HEK293 (cell line): Measurements from ENCODE around the gene PLGRKT.
"Not testable (repeated sequence)": the region's sequence is repeated elsewhere in the genome, so short reads cannot be mapped to it uniquely, and the experiment has no call there.

ENCODE experiments used
- CTCF ChIA-PET: fragments of 350-600 bp; formaldehyde crosslinking; extraction: SDS; loops from one replicate; lab custom pipeline; 2021; ENCODE audit warnings: antibody characterized with exemption; lab: Yijun Ruan, JAX
- POLR2A ChIA-PET: fragments of 300-600 bp; formaldehyde crosslinking; extraction: SDS; loops from one replicate; lab custom pipeline; 2020; ENCODE audit warnings: antibody characterized with exemption, inconsistent platforms; lab: Yijun Ruan, JAX
- H3K27ac ChIP-seq: fragments of 200-500 bp; sonication (Bioruptor generic); 2 replicates; pipeline ENCODE4 v1.5.1; 2014; ENCODE audit warnings: low read depth, low read length, control low read depth, inconsistent platforms; ENCODE audit errors: extremely low read depth
- H3K36me3 ChIP-seq, 2 experiments: fragments of 200-500 bp in 1 of 2; sonication (Bioruptor generic) in 1 of 2; 1 replicate in 1 of 2; 2 replicates in 1 of 2; pipeline ENCODE4 v1.5.1; 2014 to 2017; ENCODE audit warnings: inconsistent platforms in 2 of 2, low read length in 2 of 2; ENCODE audit not compliant: control insufficient read depth in 2 of 2, insufficient read depth in 1 of 2
- H3K4me1 ChIP-seq: fragments of 200-500 bp; sonication (Bioruptor generic); 2 replicates; pipeline ENCODE4 v1.5.1; 2014; ENCODE audit warnings: mild to moderate bottlenecking, low read length, inconsistent platforms; ENCODE audit not compliant: control insufficient read depth, insufficient read depth
- H3K4me3 ChIP-seq: 2 replicates; pipeline ENCODE4 v1.5.1; 2011; ENCODE audit warnings: low read depth, mild to moderate bottlenecking, control low read depth, low read length, moderate library complexity
- H3K9me3 ChIP-seq: fragments of 200-500 bp; sonication (Bioruptor generic); 2 replicates; pipeline ENCODE4 v1.5.1; 2014; ENCODE audit warnings: low read depth, low read length, inconsistent platforms; ENCODE audit not compliant: control insufficient read depth, insufficient read depth
- MYNN ChIP-seq: fragments of 450-650 bp; formaldehyde crosslinking; IDR thresholded peaks from 2 replicates; pipeline ENCODE4 v1.5.1; 2016; ENCODE audit warnings: missing biosample characterization, missing genetic modification characterization, borderline replicate concordance
- SETDB1 ChIP-seq: IDR thresholded peaks from one replicate; pipeline ENCODE4 v1.6.1; 2017; ENCODE audit warnings: mild to moderate bottlenecking, low read length, moderate library complexity, mixed read lengths; ENCODE audit not compliant: insufficient read length
- SP3 ChIP-seq: fragments of 450-650 bp; formaldehyde crosslinking; IDR thresholded peaks from 2 replicates; pipeline ENCODE4 v1.5.1; 2016; ENCODE audit warnings: missing biosample characterization, missing genetic modification characterization
- TCF7L2 ChIP-seq: IDR thresholded peaks from 2 replicates; pipeline ENCODE4 v1.6.1; 2011; ENCODE audit warnings: low read depth, mild to moderate bottlenecking, inconsistent platforms, low read length, moderate library complexity, borderline replicate concordance
- ZBTB7A ChIP-seq: fragments of 450-650 bp; formaldehyde crosslinking; IDR thresholded peaks from 2 replicates; pipeline ENCODE4 v1.5.1; 2016; ENCODE audit warnings: low read depth, missing biosample characterization, missing genetic modification characterization
- ZNF10 ChIP-seq: fragments of 450-650 bp; formaldehyde crosslinking; IDR thresholded peaks from 2 replicates; pipeline ENCODE4 v1.5.1; 2017; ENCODE audit warnings: missing biosample characterization, missing genetic modification characterization
- ZNF146 ChIP-seq: fragments of 450-650 bp; formaldehyde crosslinking; IDR thresholded peaks from 2 replicates; pipeline ENCODE4 v1.5.1; 2016; ENCODE audit warnings: missing biosample characterization, missing genetic modification characterization
- ZNF175 ChIP-seq: fragments of 450-650 bp; formaldehyde crosslinking; IDR thresholded peaks from 2 replicates; pipeline ENCODE4 v1.5.1; 2016; ENCODE audit warnings: missing biosample characterization, missing genetic modification characterization
- ZNF280D ChIP-seq: fragments of 450-650 bp; formaldehyde crosslinking; IDR thresholded peaks from 2 replicates; pipeline ENCODE4 v1.5.1; 2016; ENCODE audit warnings: missing biosample characterization, missing genetic modification characterization
- ZNF791 ChIP-seq: fragments of 450-650 bp; formaldehyde crosslinking; IDR thresholded peaks from 2 replicates; pipeline ENCODE4 v1.5.1; 2016; ENCODE audit warnings: missing biosample characterization, missing genetic modification characterization
- TF ChIP-seq, protein P1 (sequence below): fragments of 450-650 bp; formaldehyde crosslinking; IDR thresholded peaks from 2 replicates; pipeline ENCODE4 v1.5.1; 2017; ENCODE audit warnings: missing biosample characterization, missing genetic modification characterization
- TF ChIP-seq, protein P2 (sequence below): fragments of 450-650 bp; formaldehyde crosslinking; IDR thresholded peaks from 2 replicates; pipeline ENCODE4 v1.5.1; 2017; ENCODE audit warnings: missing biosample characterization, missing genetic modification characterization
- TF ChIP-seq, protein P3 (sequence below): fragments of 450-650 bp; formaldehyde crosslinking; IDR thresholded peaks from 2 replicates; pipeline ENCODE4 v1.5.1; 2016; ENCODE audit warnings: missing biosample characterization, missing genetic modification characterization, low read depth
- TF ChIP-seq, protein P4 (sequence below): fragments of 450-650 bp; formaldehyde crosslinking; conservative IDR thresholded peaks from 2 replicates; pipeline ENCODE4 v1.5.1; 2016; ENCODE audit warnings: low read depth, missing biosample characterization, missing genetic modification characterization

The PLGRKT gene

GRCh38 chr9:5316406-5316805, 121.3 kb downstream of the PLGRKT start:
- H3K36me3 ChIP-seq, H3K27ac ChIP-seq, POLR2A ChIA-PET, CTCF ChIA-PET, H3K4me3 ChIP-seq, H3K9me3 ChIP-seq, H3K4me1 ChIP-seq: not testable (repeated sequence)
- TF ChIP-seq ZNF146 (tag by site-specific recombination) (peak; percentile 83), ZNF280D (tag by site-specific recombination) (0 out of 2 replicates have a peak, but pooled peaks have one; percentile 78)

DNA sequence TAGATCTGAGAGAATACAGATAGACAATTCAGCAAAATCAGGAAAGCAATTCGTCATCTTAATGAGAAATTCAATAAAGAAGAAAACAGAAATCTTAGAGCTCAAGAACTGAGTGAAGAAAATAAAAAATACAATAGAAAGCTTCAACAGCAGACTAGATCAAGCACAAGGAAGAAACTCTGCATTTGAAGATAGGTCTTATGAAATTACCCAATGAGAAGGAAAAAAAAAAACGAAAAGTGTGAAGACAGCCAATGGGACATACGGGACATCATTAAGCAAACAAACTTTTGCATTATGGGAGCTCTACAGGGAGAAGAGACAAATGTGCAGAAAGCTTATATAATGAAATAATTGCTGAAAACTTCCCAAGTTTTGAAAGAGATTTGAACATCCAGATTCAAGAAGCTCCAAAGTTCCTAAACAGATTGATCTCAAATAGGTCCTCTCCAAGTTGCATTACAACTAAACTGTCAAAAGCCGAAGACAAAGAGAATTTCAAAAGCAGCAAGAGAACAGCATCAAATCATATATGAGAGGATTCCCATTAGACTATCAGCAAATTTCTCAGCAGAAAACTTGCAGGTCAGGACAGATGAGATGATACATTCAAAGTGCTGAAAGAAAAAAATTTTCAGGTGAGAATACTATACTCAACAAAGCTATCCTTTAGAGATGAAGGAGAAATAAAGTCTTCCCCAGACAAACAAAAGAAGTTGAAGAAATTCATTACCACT, 122.4 kb downstream of the PLGRKT start:
- no peak for TF ChIP-seq ZNF10 (tag by site-specific recombination)
- TF ChIP-seq, protein P1, sequence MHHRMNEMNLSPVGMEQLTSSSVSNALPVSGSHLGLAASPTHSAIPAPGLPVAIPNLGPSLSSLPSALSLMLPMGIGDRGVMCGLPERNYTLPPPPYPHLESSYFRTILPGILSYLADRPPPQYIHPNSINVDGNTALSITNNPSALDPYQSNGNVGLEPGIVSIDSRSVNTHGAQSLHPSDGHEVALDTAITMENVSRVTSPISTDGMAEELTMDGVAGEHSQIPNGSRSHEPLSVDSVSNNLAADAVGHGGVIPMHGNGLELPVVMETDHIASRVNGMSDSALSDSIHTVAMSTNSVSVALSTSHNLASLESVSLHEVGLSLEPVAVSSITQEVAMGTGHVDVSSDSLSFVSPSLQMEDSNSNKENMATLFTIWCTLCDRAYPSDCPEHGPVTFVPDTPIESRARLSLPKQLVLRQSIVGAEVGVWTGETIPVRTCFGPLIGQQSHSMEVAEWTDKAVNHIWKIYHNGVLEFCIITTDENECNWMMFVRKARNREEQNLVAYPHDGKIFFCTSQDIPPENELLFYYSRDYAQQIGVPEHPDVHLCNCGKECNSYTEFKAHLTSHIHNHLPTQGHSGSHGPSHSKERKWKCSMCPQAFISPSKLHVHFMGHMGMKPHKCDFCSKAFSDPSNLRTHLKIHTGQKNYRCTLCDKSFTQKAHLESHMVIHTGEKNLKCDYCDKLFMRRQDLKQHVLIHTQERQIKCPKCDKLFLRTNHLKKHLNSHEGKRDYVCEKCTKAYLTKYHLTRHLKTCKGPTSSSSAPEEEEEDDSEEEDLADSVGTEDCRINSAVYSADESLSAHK (tag by site-specific recombination): no peak
- no peak for TF ChIP-seq MYNN (tag by site-specific recombination)
- no peak for TF ChIP-seq ZNF175 (tag by site-specific recombination)
- TF ChIP-seq TCF7L2: no peak
- TF ChIP-seq SP3 (tag by site-specific recombination): no peak
- peak; percentile 79; the same call in 1 of the 2 replicates for TF ChIP-seq ZNF791 (tag by site-specific recombination)
- no peak for TF ChIP-seq ZBTB7A (tag by site-specific recombination)
- TF ChIP-seq, protein P2, sequence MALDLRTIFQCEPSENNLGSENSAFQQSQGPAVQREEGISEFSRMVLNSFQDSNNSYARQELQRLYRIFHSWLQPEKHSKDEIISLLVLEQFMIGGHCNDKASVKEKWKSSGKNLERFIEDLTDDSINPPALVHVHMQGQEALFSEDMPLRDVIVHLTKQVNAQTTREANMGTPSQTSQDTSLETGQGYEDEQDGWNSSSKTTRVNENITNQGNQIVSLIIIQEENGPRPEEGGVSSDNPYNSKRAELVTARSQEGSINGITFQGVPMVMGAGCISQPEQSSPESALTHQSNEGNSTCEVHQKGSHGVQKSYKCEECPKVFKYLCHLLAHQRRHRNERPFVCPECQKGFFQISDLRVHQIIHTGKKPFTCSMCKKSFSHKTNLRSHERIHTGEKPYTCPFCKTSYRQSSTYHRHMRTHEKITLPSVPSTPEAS (tag by site-specific recombination): no peak
- TF ChIP-seq, protein P3, sequence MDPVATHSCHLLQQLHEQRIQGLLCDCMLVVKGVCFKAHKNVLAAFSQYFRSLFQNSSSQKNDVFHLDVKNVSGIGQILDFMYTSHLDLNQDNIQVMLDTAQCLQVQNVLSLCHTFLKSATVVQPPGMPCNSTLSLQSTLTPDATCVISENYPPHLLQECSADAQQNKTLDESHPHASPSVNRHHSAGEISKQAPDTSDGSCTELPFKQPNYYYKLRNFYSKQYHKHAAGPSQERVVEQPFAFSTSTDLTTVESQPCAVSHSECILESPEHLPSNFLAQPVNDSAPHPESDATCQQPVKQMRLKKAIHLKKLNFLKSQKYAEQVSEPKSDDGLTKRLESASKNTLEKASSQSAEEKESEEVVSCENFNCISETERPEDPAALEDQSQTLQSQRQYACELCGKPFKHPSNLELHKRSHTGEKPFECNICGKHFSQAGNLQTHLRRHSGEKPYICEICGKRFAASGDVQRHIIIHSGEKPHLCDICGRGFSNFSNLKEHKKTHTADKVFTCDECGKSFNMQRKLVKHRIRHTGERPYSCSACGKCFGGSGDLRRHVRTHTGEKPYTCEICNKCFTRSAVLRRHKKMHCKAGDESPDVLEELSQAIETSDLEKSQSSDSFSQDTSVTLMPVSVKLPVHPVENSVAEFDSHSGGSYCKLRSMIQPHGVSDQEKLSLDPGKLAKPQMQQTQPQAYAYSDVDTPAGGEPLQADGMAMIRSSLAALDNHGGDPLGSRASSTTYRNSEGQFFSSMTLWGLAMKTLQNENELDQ: no peak
- TF ChIP-seq, protein P4, sequence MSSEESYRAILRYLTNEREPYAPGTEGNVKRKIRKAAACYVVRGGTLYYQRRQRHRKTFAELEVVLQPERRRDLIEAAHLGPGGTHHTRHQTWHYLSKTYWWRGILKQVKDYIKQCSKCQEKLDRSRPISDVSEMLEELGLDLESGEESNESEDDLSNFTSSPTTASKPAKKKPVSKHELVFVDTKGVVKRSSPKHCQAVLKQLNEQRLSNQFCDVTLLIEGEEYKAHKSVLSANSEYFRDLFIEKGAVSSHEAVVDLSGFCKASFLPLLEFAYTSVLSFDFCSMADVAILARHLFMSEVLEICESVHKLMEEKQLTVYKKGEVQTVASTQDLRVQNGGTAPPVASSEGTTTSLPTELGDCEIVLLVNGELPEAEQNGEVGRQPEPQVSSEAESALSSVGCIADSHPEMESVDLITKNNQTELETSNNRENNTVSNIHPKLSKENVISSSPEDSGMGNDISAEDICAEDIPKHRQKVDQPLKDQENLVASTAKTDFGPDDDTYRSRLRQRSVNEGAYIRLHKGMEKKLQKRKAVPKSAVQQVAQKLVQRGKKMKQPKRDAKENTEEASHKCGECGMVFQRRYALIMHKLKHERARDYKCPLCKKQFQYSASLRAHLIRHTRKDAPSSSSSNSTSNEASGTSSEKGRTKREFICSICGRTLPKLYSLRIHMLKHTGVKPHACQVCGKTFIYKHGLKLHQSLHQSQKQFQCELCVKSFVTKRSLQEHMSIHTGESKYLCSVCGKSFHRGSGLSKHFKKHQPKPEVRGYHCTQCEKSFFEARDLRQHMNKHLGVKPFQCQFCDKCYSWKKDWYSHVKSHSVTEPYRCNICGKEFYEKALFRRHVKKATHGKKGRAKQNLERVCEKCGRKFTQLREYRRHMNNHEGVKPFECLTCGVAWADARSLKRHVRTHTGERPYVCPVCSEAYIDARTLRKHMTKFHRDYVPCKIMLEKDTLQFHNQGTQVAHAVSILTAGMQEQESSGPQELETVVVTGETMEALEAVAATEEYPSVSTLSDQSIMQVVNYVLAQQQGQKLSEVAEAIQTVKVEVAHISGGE (tag by site-specific recombination): no peak
- TF ChIP-seq SETDB1: peak; percentile 76
- TF ChIP-seq, all 188 proteins: peak for 2
- Histone ChIP-seq H3K4me1 (no peaks in the 10 kb centered on the region), H3K36me3 (peaks cover 0 to 2% of the 10 kb centered on the region in 2 experiments; a peak in 1 of 3 replicates), H3K27ac (no peak overlapping the region), H3K9me3 (no peaks in the 10 kb centered on the region), H3K4me3 (no peak overlapping the region)
- ChIA-PET POLR2A (interaction anchor here (0.7 kb wide), 1 partner anchor 1897 kb away, joined by 3 read pairs; no protein-coding TSS in a partner anchor), CTCF (interaction anchor here (0.6 kb wide), 2 partner anchors 120 to 133 kb away, joined by 3 to 5 read pairs; no protein-coding TSS in a partner anchor)
